HG02938 (cell line): ENCODE data around the gene APBB1IP.
A peak's percentile ranks its signal among the peaks of the same experiment; 100 is the strongest.
"Not testable (repeated sequence)": the region's sequence is repeated elsewhere in the genome, so short reads cannot be mapped to it uniquely, and the experiment has no call there.

Source experiments
- ATAC-seq: cut with Tn5 transposase; IDR thresholded peaks from one replicate; pipeline ENCODE4 v1.9.1; 2021; ENCODE audit warnings: mild to moderate bottlenecking, moderate library complexity; ENCODE audit not compliant: unreplicated experiment

APBB1IP gene

GRCh38 chr10:26437637-26438461 is at the start of gene APBB1IP:
APBB1IP (plus strand) TSS chr10:26438341; CDS start chr10:26492327, 53,986 bp downstream.
- peak; percentile 45 for ATAC-seq

- ATAC-seq = no peak
Observed at GRCh38 chr10:26389533-26389932, 48.6 kb upstream of the APBB1IP start.

GRCh38 chr10:26391701-26392695 is 46.1 kb upstream of the APBB1IP start:
- no peak for ATAC-seq

- not testable (repeated sequence) for ATAC-seq
Observed at GRCh38 chr10:26398353-26398752, 39.8 kb upstream of the APBB1IP start.

GRCh38 chr10:26407406-26407969 is 30.7 kb upstream of the APBB1IP start:
- no peak for ATAC-seq

- ATAC-seq = no peak
Observed at GRCh38 chr10:26408858-26409494, 29.2 kb upstream of the APBB1IP start.

- ATAC-seq = no peak
Observed at GRCh38 chr10:26410356-26410755, 27.8 kb upstream of the APBB1IP start.

- ATAC-seq = no peak
Observed at GRCh38 chr10:26412932-26413331, 25.2 kb upstream of the APBB1IP start.

GRCh38 chr10:26413375-26413774 is 24.8 kb upstream of the APBB1IP start:
- no peak for ATAC-seq

- no peak for ATAC-seq
Observed at GRCh38 chr10:26417136-26417535, 21.0 kb upstream of the APBB1IP start.

- no peak for ATAC-seq
Observed at GRCh38 chr10:26422977-26423376, 15.2 kb upstream of the APBB1IP start.

- ATAC-seq = no peak
Observed at GRCh38 chr10:26423722-26424121, 14.4 kb upstream of the APBB1IP start.

- ATAC-seq = peak; percentile 97
Observed at GRCh38 chr10:26430641-26431163, 7.4 kb upstream of the APBB1IP start.

- no peak for ATAC-seq
Observed at GRCh38 chr10:26432938-26433337, 5.2 kb upstream of the APBB1IP start.

GRCh38 chr10:26435852-26436251 is 2.3 kb upstream of the APBB1IP start:
- no peak for ATAC-seq

- no peak for ATAC-seq
Observed at GRCh38 chr10:26436848-26437247, 1.3 kb upstream of the APBB1IP start.

- no peak for ATAC-seq
Observed at GRCh38 chr10:26438534-26439341, 597 bp downstream of the APBB1IP start.

- ATAC-seq = no peak
Observed at GRCh38 chr10:26439406-26440087, 1.4 kb downstream of the APBB1IP start.

- no peak for ATAC-seq
Observed at GRCh38 chr10:26440088-26440470, 1.9 kb downstream of the APBB1IP start.
